Stimulated activated CD4-positive, alpha-beta T cell treated with anti-CD3 and anti-CD28 coated beads, Interleukin-4, amount 100 ng/mL, for 24 hours (primary cell): Measurements from ENCODE around the gene CCNH.

Source experiments
- DNase-seq: peaks from one replicate; pipeline ENCODE4 v3.0.0-alpha.2; 2020

Gene CCNH

DNA sequence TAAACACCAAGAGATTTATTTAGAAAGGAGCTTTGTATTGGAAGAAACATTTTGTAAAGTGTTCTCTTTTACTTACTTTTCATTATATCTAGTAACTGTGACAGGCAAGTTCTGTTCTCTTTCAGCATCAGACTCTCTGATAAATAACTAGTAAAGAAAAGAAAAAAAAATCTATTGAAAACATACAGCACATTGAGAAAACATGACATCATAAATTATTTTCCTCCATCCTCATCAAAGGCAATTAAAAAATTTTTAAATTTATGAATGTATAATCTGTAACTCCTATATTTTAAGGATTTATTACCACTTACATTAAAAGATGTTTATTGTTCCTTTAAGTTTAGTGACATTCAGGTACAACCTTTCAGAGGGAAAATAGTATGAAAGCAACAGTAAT, 11.1 kb downstream of the CCNH start:
- no peak for DNase-seq

DNA sequence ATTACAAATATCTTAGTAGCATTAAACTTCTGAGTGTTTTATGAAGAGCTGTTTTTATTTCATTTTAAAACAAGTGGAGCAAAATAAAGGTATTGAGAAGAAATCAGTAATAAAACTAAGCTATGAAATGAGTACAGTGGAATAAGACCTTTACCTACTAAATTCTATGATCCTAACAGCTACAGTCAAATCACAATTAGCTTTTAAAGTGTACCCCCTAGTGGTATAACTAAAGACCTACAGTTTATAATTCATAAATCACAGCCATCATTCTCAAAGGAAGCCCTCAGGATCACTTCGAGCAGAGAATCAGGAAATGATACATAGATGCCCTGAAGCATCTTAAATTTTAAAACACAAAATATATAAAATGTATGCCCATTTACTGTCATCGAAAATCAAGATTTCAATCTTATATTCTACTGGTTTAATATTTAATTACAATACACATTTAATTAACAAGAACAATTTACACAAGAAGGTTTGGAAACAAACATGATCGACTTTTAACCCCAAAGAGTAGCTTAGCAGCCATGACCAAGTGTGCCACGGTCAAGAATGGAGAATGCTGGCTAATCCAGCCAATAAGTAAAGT, 12.3 kb downstream of the CCNH start:
- DNase-seq, result no peak

DNA sequence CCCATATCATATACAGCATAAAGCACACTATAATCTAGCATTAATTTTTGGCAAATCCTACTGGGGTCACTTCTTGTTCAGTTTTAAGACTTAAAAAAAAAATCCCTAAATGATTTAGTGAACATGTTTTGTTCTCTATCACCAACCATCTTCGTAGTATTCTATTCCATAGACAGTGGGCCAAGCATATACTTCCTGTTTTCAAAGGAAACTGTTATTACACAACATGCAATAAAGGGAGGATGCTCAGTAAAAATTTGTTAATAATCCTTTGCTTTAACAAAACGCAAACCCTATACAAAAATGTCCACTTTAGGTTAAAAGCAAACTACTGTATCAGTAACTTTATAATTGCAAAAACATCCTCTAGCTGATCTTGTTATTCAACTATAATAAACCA, 13.0 kb downstream of the CCNH start:
- DNase-seq, result no peak

DNA sequence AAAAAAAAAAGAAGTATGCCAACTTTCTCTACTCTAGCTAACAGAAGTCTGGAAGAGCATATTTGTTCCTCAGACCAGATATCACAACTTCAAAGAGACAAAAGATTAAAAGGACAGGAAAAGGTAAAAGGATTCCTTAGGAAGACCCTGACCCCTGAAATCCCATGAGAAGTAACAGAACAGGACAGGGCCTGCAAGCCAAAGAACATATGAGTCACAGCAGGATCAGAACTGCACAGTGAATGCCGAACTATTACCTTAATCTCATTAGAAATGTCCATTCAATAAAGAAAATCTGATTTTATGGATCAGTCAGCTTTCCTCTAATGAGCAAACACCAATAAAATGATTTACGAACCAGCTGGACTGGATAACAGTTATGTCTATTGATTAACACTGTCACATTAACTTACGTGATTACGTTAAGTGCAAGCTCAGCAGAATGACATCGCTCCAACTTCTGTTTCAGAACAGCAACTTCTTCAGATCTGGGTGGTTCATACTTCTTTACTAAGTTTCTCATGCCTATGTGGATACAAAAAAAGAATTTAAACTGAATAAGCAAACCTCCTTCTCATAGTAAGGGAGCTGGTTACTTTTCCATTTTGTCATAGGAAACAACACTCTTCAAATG, 13.6 kb downstream of the CCNH start:
- DNase-seq, result no peak

DNA sequence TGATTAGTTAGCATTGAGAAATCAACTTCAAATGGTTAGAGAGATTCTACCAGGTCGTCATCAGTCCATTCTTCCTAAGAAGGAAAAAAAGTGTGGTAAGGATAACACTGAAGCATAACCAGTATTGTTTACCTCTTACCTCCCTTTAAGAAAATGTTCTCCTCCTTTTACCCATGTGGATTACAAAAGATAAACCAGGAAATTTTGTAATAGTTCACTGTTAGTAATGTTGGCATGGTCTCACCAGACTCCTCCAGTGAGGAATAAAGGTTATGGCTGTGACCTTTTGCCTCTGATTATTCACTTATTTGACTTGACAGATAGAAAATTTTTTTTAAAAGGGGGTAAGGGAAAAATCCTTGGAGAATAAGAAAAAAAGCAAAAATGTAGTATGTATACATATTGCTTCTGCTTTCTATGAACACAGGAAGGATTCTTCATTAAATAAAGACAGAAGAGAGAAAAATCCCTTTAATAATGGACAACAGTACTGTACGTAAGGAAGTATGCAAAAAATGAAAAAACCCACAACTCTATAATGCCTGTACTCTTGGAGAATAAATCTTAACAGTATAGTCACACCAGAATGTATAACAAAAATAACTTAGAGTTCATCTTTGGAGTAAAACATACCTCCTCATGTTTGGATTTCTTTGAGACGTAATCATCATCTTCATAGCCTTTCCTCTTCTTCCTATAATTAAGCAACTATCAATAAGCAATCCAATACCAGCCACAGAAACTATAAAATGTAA, 18.1 kb downstream of the CCNH start:
- no peak for DNase-seq

DNA sequence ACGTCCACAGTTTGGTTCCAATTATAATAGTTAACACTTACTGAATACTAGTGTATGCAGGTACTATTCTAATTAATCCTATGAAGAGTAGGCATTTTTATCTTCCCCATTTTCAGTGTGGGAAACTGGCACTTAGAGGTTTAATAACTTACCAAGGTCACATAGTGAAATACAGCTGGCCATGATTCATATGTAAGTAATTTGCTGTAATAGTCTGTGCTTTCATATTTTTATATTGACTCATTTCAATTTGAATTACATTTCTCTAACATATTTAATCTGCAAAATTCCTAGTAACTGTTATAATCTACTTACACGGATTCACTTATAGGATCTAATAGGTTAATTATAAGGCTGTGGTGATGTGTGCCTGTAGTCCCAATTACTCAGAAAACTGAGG, 19.4 kb downstream of the CCNH start:
- no peak for DNase-seq

DNA sequence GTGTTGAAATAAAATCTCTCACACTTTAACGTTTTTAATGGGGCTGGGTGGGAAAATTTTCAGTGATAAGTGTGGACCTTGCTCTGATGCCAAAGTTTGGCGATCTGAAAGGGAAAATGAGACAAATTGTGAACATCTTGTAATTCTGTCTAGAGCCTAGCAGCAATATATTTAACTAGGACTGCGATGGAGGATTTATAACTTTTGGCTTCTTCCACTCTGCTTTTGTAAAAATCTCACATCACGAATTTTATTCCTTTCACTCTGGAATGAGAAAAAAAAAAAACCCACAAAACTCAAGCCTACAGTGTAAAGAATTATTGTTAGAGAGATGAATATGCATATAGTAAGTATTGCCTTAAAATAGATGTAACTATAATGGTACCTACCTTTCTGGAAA, 19.9 kb downstream of the CCNH start:
- DNase-seq, result no peak

DNA sequence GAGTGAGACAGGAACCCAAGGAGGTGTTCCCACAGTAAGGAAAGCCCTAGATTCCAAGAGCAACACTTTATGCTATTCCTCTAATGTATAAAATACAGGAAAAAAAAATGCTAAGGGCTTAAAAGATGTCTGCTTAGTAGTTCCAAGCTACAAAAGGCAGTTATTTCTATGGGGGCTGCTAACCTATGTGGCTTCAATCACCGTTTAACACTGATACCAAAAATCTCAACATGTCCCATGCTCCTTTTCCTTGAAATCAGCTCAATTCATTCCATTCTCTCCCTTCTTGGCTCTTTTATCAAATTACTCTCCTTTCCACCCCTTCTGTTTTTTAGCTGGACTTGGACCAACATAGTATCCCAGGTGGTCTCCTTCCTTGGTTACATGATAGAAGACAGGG, 20.6 kb downstream of the CCNH start:
- no peak for DNase-seq

DNA sequence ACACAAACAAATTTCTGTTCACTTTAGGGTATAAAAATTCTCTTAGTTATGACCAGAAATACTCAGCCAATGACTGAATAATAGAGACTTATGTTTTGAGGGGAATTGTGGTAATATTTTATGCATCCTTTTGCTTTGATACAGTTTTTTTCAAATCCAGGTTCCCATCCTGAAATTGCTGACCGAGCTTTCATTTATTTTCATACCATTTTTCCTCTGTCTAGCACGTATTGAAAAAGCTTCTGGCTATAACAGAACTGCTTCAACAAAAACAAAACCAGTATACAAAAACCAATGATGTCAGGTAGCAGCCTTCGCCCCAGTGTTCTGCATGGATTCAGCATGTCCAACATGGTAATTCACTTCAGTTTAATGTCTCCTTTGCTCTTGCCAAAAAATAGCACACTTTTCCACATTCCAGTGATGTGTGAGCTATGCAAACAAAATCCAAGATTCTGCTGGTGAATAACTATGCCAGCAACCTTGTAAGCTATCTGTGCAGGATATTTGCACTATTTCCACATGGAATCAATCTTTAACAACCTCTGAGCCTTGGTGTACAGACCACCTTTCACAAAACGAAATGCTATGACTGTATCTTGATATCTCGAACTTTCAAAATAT, 22.0 kb downstream of the CCNH start:
- DNase-seq, result no peak

DNA sequence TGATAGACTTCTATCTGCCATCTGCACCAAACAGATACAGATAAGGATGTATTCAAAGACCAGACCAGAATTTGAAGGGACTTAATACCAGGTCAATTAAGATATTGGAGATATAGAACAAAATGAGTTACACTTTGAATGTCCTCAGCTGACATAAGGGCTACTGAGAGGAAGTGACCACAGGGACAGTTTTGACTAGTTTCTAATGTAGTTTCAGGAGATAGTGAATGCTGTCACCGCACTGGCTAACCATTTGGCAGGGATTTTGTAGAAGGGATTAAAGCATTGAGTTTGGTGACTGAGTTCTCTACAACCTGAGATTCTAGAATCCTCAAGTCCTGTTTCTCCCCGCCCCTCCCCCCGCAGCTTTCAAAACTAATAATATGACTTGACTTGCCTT, 22.7 kb downstream of the CCNH start:
- DNase-seq, result no peak

DNA sequence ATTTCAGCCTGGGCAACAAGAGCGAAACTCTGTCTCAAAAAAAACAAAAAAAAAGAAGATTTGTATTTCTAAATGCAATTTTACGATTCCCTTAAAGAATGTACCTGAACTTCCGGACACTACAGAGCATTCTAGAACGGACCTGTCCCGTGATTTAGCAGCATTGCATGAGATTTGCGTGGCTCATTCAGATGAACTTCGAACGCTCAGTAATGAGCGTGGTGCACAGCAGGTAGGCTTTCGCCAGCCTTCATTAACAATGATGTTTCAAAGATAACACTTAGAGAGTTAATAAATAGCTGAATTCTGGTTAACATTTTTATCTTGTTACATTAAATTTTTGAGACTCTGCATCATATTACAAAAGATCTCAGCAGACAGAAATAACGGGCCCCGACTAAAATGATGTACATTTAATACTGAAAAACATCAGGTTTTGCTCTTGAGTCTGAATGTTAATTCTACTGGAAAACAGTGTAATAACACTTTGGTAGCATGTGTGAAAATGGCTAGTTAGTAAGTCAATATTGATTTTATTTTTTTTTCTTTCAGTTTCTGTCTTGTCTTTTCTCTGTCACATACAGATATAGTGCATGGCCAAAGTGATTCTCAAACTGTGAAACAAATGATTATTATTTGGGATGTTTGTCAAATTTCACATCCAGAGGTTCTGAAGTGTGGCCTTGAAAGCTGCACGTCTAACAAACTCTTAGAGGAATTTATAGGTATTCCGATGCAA, 23.3 kb downstream of the CCNH start:
- DNase-seq, result no peak

DNA sequence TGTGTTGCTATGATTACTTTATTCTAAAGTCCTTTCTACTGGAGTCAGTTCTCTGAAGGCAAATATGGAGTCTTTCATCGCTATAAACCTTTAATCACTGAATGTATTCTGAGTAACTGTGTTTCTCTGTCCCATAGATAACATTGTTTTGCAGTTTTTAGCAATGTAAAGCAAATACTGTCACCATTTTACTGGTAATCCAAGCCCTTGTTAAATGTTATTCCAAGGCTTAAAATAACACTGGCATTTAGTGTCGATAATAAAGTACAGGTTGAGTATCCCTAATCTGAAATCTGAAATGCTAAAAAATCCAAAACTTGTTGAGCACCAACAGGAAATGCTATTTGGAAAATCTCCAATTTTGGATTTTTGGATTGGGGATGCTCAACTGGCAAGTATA, 24.6 kb downstream of the CCNH start:
- DNase-seq, result no peak

DNA sequence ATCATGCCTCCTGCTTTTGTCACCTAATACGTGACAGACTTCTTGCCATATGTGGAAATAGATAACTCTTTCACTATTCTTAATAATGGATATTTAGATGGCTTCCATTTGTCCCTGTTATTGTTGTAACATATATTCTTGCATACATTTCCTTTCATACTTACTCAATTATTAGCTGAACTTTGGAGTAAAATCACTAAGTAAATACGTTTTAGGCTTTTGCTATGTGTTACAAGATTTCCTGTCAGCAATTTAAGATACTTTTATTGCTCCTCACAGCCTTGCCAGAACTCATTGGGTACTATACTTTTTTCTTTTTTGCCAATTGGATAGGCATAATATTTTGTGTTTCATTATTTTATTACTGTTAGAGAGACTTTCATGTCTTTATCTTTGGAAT, 26.9 kb downstream of the CCNH start:
- DNase-seq, result no peak

DNA sequence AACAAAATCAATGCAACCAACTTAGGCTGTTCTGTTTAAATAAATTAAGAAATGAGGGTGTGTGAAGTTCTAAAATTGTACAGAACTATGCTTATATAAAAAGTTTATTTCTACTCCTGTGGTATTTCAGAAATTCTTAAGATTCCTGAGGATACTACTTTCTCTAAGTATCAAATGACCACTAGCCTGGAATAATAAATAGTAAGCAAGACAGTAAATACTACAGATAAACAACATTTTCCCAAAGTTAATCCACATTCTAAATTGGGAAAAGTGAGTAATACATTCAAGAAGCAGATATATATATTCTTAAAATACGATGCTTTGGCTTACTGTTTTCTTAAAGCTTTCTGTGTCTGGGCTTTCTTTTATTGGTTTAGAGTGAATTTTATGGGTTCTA, 29.5 kb downstream of the CCNH start:
- DNase-seq, result no peak

DNA sequence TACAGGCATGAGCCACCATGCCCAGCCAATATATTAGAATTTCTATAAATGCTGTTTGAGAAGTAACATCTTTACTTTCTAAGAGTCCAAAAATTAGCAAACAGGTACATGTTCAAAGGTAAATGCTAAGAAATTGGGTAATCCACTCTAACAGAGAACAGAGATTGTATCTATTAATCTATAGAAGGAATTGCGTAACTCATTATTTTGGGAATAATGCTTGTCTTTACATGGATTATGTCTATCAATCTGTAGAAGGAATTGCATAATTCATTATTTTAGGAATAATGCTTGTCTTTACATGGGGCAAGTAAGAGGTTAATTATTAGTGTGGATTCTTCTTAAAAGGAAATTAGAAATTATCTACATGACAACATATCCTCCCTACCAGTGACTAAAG, 30.5 kb downstream of the CCNH start:
- no peak for DNase-seq

DNA sequence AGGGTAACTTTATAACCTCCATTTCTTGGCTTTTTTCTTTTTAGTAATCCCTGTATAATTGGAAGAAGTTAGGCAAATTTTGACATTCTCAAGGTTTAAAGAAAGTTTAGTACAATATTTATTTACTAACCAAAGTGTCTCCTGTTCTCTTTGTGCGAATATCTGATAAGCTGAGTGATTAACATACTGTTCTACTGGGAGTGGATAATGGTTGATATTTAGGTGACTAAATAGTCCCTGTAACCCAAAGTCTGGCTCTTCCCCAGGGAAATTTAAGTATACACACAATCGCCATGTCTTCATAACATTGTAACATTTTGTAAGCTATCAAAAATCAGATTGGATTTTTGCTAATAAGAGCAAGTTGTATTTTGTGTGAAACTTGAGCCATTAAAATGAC, 40.0 kb downstream of the CCNH start:
- no peak for DNase-seq

DNA sequence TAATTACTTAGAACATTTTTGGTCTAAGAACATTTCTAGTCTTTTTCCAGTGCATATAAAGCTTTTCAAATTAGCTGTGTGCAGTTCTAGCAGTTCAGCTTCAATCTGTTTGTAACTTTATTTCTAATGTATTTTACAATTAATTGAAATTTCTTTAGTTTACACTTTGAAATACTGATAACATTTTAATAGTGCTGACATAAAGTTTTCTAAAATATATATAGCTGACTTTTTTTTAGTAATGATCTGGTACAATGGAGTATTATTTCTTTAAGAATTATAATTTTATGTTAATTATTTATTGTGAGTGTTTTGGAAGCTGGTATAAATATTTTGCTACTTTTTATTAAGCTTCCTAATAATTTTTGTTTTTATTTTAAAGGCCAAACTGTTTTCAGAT, 43.3 kb downstream of the CCNH start:
- DNase-seq, result no peak

DNA sequence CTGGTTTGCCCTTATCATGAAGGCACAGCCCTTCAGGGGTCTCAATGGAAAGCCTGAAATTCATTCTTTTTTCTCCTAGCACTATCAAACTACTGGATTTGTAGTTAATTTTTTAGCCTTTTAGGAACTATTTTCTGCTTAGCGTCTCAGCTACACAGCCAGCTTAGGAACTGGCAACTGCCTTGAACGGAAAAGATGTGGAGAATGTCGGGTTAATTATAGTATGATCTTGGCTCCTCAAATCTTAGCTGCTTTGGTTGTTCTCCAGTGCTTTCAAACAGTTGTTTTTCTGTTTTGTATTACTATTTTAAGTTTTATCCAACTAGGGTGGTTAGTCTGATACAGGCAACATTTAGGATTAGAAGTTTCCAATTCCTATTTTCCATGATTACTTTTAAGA, 44.1 kb downstream of the CCNH start:
- no peak for DNase-seq

DNA sequence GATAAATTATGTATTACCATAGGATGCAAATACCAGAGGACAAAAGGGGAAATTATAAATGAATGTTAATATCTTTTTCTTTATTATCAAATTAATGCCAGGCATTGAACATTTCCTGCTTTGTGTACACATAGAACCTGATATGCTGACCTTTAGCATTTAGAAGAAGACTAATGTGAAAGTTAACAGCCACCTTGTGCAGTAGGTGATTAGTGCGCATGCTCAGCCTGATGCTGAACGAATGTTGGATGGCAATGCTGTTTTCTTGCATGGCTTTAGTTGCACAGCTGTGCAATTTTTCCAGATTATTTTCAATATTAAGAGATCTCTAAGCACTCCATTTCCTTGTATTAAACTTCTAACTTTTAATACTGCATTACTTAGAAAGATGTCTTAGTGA, 45.5 kb downstream of the CCNH start:
- no peak for DNase-seq

DNA sequence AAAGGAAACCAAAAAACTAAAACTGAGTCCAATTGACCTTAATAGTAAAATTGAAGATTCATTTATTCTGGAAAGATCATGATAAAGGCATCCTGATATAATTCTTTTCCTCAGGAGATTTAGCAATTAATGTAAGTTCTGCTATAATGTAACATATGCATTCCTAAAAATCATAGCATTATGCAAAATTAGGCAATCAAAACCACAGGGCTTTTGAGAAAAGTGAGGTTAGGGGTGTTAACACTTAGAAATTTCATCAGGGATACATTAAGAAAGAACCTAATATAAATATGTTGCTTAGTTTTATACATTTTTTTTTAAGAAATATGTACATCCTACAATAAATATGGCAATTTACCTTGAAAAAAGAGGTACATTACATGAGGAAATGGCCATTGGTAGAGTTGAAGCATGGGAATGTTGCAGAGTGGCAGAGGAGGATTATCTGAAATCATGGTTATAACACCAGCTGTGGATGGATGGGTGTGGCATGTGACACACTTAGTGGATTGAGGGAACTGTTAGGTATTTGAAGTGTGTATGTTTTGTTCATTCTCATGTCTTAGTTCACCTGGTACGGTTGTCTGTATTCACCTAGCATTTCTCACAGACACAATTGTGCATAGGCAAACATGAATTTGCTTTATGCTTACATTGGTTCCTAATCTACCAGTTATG, 51.1 kb downstream of the CCNH start:
- DNase-seq, result no peak

DNA sequence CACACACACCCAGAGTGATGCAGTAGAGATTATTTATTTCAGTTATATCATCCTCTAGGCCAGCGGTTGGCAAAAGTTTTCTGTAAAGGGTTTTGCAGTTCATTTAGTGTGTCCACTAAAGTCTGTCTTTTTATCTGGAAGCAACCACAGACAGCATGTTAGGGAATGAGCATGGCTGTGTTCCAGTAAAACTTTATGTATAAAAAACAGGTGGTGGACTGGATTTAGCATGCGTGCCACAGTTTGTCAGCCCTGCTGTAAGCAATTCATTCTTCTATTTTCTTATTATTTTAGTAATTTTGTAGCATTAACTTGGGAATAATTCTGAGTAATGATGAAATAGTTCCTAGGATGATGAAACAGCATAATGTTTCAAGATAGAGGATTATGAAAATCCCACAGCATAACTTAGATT, 51.7 kb downstream of the CCNH start:
- no peak for DNase-seq

DNA sequence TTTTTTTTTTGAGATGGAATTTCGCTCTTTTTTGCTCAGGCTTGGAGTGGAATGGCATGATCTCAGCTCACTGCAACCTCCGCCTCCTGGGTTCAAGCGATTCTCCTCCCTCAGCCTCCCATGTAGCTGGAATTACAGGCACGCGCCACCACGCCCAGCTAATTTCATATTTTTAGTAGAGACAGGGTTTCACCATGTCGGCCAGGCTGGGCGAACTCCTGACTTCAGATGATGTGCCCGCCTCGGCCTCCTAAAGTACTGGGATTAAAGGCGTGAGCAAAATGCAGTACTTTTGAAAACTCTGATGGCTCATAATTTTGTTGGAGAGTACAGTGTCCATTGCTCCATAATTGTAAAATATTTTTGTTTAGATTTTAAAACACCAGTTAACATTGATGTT, 52.6 kb downstream of the CCNH start:
- no peak for DNase-seq

DNA sequence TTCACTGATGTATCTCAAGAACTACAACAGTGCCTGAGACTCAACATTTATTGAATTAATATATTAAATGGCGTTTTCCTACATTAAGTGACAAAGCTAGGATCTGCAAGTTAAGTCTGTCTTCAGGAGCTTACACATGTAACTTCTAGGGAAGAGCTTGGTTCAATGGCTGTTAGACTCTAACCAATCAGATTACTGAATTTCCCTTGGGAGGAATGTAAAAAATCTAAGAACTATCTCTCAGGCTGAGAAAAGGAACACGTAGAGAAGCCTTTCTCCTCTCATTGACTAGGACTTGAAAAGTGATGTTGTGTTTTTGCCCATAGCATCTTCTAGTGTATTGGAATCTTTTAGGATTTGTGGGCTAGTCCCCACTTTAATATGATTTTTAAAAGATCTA, 53.6 kb downstream of the CCNH start:
- DNase-seq, result no peak
